ENCODE data around the gene ICE1.

DNA sequence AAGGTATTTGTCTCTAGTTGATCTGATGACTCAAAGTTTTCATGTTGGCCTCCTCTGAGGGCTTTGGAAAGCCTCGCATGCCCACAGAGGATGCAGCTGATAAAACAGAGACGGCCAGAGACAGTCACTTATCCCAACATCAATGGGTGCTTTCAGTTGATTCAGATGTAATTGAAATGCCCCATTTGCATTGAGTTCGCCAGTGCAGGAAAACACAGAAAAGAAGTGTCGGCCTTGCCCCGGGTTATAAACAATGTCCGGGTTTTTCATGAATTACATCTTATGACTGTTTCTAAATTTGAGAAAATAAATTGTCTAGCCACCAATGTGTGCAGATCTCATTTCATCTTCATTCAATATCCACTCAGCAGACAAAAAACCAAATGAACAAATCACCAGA lies 42.2 kb upstream of the ICE1 start:
- TF ChIP-seq, protein P1, sequence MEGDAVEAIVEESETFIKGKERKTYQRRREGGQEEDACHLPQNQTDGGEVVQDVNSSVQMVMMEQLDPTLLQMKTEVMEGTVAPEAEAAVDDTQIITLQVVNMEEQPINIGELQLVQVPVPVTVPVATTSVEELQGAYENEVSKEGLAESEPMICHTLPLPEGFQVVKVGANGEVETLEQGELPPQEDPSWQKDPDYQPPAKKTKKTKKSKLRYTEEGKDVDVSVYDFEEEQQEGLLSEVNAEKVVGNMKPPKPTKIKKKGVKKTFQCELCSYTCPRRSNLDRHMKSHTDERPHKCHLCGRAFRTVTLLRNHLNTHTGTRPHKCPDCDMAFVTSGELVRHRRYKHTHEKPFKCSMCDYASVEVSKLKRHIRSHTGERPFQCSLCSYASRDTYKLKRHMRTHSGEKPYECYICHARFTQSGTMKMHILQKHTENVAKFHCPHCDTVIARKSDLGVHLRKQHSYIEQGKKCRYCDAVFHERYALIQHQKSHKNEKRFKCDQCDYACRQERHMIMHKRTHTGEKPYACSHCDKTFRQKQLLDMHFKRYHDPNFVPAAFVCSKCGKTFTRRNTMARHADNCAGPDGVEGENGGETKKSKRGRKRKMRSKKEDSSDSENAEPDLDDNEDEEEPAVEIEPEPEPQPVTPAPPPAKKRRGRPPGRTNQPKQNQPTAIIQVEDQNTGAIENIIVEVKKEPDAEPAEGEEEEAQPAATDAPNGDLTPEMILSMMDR (IDR thresholded peaks at IDR 0.05) = no peak
- TF ChIP-seq POLR2AphosphoS5 (IDR thresholded peaks at IDR 0.05; ENCODE audit: low read depth, low read length) (no peak), SIN3A (IDR thresholded peaks at IDR 0.05; ENCODE audit: borderline replicate concordance, insufficient read depth, low read depth, low read length) (no peak)
- TF ChIP-seq, protein P2, sequence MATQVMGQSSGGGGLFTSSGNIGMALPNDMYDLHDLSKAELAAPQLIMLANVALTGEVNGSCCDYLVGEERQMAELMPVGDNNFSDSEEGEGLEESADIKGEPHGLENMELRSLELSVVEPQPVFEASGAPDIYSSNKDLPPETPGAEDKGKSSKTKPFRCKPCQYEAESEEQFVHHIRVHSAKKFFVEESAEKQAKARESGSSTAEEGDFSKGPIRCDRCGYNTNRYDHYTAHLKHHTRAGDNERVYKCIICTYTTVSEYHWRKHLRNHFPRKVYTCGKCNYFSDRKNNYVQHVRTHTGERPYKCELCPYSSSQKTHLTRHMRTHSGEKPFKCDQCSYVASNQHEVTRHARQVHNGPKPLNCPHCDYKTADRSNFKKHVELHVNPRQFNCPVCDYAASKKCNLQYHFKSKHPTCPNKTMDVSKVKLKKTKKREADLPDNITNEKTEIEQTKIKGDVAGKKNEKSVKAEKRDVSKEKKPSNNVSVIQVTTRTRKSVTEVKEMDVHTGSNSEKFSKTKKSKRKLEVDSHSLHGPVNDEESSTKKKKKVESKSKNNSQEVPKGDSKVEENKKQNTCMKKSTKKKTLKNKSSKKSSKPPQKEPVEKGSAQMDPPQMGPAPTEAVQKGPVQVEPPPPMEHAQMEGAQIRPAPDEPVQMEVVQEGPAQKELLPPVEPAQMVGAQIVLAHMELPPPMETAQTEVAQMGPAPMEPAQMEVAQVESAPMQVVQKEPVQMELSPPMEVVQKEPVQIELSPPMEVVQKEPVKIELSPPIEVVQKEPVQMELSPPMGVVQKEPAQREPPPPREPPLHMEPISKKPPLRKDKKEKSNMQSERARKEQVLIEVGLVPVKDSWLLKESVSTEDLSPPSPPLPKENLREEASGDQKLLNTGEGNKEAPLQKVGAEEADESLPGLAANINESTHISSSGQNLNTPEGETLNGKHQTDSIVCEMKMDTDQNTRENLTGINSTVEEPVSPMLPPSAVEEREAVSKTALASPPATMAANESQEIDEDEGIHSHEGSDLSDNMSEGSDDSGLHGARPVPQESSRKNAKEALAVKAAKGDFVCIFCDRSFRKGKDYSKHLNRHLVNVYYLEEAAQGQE (IDR thresholded peaks at IDR 0.05; ENCODE audit: insufficient read depth in 1 of 2, low read depth in 2 of 2, low read length in 1 of 2) = no peak
